Measurements from ENCODE around the gene KCNN3. TPM values are rescaled to one million over a fixed set of nuclear protein-coding genes. Genes with fewer than 3 reads are reported as not detected.
"Not testable (repeated sequence)": the region's sequence is repeated elsewhere in the genome, so short reads cannot be mapped to it uniquely, and the experiment has no call there.

KCNN3 gene
- under 1 TPM; 0.02 to 0.14 TPM for total RNA-seq

- intact Hi-C loops (cut with micrococcal nuclease): loop anchor here (5.0 kb wide), 1 partner anchor 108 kb away; no protein-coding TSS in a partner anchor
- Mint-ChIP-seq H3K27ac (no peak within 1 kb of the TSS), H3K9me3 (no peaks in the 10 kb centered on the region), H3K36me3 (no peaks in the 10 kb centered on the region), H3K4me3 (no peak within 1 kb of the TSS), H3K4me1 (ENCODE audit: low read depth) (peaks cover 36% of the 10 kb centered on the region), H3K27me3 (peaks cover 44% of the 10 kb centered on the region)
- DNase-seq: peak; percentile 82
- ChIA-PET CTCF (interaction anchor here (1.0 to 1.5 kb wide), 5 partner anchors 8 to 311 kb away, joined by 3 to 9 read pairs (median 4); no protein-coding TSS in a partner anchor), POLR2A (no interaction called here)
Measured at GRCh38 chr1:154870115-154870571, at the start of gene KCNN3. TSS of gene KCNN3 (minus strand) at chr1:154870281. CDS start at chr1:154869964, 317 bp downstream.

GRCh38 chr1:154913273-154913672 is 43.2 kb upstream of the KCNN3 start:
- DNase-seq: no peak
- Mint-ChIP-seq H3K27ac (no peak overlapping the region), H3K27me3 (no peaks in the 10 kb centered on the region), H3K36me3 (peaks cover 12% of the 10 kb centered on the region), H3K4me3 (no peak overlapping the region), H3K4me1 (ENCODE audit: low read depth) (peaks cover 2% of the 10 kb centered on the region), H3K9me3 (peaks cover 5% of the 10 kb centered on the region)
- intact Hi-C loops (cut with micrococcal nuclease): no loop called here
- ChIA-PET POLR2A (interaction anchor here (0.5 to 0.9 kb wide), 2 partner anchors 9 to 150 kb away, joined by 3 read pairs; no protein-coding TSS in a partner anchor), CTCF (no interaction called here)

GRCh38 chr1:154912755-154913154 is 42.7 kb upstream of the KCNN3 start:
- Mint-ChIP-seq H3K27me3 (no peaks in the 10 kb centered on the region), H3K4me3 (no peak overlapping the region), H3K9me3 (peaks cover 5% of the 10 kb centered on the region), H3K36me3 (peaks cover 12% of the 10 kb centered on the region), H3K27ac (no peak overlapping the region), H3K4me1 (ENCODE audit: low read depth) (peaks cover 2% of the 10 kb centered on the region)
- intact Hi-C loops (cut with micrococcal nuclease): no loop called here
- CTCF ChIA-PET: interaction anchor here (1.1 kb wide), 1 partner anchor 138 kb away, joined by 3 read pairs; the partner anchor contains the start of gene ADAM15
- DNase-seq: no peak
- POLR2A ChIA-PET: interaction anchor here (0.5 to 0.9 kb wide), 2 partner anchors 9 to 150 kb away, joined by 3 read pairs; no protein-coding TSS in a partner anchor

DNA sequence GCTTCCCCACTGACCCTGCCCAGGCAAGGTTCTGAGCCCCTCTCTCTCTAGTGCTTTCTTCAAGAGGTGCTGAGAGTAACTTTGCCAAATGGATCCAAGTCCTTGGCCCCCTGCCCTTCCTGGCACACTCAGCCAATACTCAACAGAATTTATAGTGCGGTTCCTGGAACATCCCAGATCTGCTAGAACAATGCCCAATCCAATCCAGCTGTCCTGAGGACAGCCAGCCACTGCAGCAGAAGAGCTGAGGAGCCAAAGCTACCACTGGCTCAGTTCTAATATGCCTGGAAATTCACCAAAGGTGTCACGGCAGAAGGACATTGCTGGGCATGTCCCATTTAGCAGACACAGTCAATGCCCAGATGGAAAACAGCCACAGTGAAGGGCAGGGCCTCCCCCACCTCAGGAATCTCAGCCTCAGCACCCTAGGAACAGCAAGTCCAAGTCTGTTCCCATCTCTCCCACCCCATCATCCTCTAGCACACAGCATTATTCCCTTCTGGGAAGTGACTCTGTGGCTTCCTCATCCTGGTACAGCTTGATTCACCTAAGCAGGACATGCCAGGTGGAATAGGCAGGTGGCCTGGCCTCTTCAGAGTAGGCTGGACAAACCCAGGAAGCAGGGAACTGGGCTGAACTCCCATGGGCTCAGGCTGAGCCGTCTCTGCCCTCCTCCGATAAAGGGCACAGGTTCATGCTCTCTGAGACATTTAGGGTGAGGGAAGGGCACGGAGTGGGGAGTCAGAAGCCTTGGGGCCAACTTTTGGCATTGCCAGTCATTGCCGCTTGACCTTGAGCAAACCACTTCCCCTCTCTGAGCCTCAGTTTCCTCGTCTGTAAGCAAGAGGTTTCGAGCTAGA is 41.8 kb upstream of the KCNN3 start:
- intact Hi-C loops (cut with micrococcal nuclease): no loop called here
- no peak for DNase-seq
- Mint-ChIP-seq H3K4me1 (ENCODE audit: low read depth) (peaks cover 2% of the 10 kb centered on the region), H3K9me3 (peaks cover 5% of the 10 kb centered on the region), H3K27me3 (no peaks in the 10 kb centered on the region), H3K4me3 (no peak overlapping the region), H3K36me3 (peaks cover 11% of the 10 kb centered on the region), H3K27ac (no peak overlapping the region)
- CTCF ChIA-PET: interaction anchor here (1.1 kb wide), 1 partner anchor 139 kb away, joined by 3 read pairs; the partner anchor contains the start of gene ADAM15
- POLR2A ChIA-PET: no interaction called here

DNA sequence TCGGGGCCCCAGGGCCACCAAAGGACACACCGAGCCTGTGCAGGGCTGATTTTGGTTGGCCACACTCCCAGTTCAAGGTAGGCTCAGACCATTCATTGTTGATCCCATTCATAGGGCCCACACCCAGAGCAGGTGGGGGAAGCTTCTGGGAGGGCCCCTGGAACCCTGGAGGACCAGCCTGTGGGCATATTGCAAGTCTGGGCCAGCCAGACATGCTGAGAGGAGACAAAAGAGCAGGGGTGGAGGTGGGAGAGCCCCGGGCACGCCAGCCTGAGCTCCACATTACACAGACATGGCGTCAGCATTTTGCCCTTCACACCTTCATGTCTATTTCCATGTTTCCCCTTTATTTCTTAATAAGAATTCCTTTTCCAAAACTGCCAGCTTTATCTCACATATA is 40.8 kb upstream of the KCNN3 start:
- no peak overlapping the region for H3K4me3 Mint-ChIP-seq
- H3K4me1 Mint-ChIP-seq (ENCODE audit: low read depth): peaks cover 2% of the 10 kb centered on the region
- no peaks in the 10 kb centered on the region for H3K27me3 Mint-ChIP-seq
- peaks cover 2% of the 10 kb centered on the region for H3K36me3 Mint-ChIP-seq
- ChIA-PET CTCF (interaction anchor here (0.5 to 1.1 kb wide), 3 partner anchors 25 to 33 kb away, joined by 3 to 4 read pairs (median 4); partner anchors contain the start of gene PMVK), POLR2A (no interaction called here)
- intact Hi-C loops (cut with micrococcal nuclease): no loop called here
- DNase-seq: no peak
- no peaks in the 10 kb centered on the region for H3K9me3 Mint-ChIP-seq
- H3K27ac Mint-ChIP-seq: no peak overlapping the region

DNA sequence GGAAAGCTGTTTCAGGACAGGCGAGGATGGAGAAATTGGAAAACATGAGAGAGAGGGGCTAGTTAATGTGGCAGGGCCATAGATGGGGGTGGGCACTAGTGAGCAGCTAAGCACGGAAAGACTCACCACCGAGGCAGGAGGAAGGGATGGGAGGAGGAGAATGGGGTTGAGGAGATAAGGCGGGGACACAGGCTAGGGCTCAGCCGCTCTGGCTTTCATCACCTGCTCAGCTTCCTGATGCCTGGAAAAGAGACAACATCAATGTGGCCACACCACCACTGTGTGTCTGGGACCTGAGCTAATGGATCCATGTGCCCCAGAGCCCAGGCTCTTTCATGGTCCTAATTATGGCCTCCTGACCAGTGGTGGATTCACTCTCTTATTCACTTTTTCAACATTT is 38.9 kb upstream of the KCNN3 start:
- no peak for DNase-seq
- H3K4me3 Mint-ChIP-seq: no peak overlapping the region
- ChIA-PET CTCF (no interaction called here), POLR2A (no interaction called here)
- no peaks in the 10 kb centered on the region for H3K4me1 Mint-ChIP-seq (ENCODE audit: low read depth)
- intact Hi-C loops (cut with micrococcal nuclease): no loop called here
- no peak overlapping the region for H3K27ac Mint-ChIP-seq
- H3K27me3 Mint-ChIP-seq: no peaks in the 10 kb centered on the region
- no peaks in the 10 kb centered on the region for H3K9me3 Mint-ChIP-seq
- no peaks in the 10 kb centered on the region for H3K36me3 Mint-ChIP-seq

DNA sequence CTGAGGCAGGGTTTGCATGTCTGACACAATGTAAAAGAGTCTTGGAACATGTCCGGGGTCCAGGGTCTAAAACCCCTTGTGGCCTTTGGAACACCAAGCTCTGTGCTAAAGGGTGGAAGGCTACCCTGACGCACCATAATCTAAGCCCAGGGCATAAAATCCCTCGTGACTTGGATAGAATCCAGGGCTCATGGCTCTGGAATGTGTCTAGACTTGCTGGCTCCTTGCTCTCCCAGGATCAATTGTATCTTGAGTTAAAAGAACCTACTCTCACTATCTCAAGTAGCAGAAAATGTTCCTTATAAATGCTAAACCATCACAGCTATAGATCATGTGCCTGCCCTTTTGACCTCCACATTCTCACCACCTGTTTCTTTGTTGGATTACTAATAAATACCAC is 38.0 kb upstream of the KCNN3 start:
- H3K36me3 Mint-ChIP-seq; DNase-seq; H3K4me3 Mint-ChIP-seq; H3K4me1 Mint-ChIP-seq (ENCODE audit: low read depth); H3K27ac Mint-ChIP-seq; CTCF ChIA-PET; H3K27me3 Mint-ChIP-seq; intact Hi-C loops (cut with micrococcal nuclease); POLR2A ChIA-PET; H3K9me3 Mint-ChIP-seq: not testable (repeated sequence)

- DNase-seq: no peak
- H3K27ac Mint-ChIP-seq: no peak overlapping the region
- no peaks in the 10 kb centered on the region for H3K4me1 Mint-ChIP-seq (ENCODE audit: low read depth)
- H3K27me3 Mint-ChIP-seq: no peaks in the 10 kb centered on the region
- intact Hi-C loops (cut with micrococcal nuclease): no loop called here
- CTCF ChIA-PET: interaction anchor here (0.9 to 1.0 kb wide), 4 partner anchors 15 to 179 kb away, joined by 3 to 4 read pairs (median 4); no protein-coding TSS in a partner anchor
- H3K36me3 Mint-ChIP-seq: no peaks in the 10 kb centered on the region
- POLR2A ChIA-PET: interaction anchor here (0.8 kb wide), 1 partner anchor 31 kb away, joined by 4 read pairs; no protein-coding TSS in a partner anchor
- no peak overlapping the region for H3K4me3 Mint-ChIP-seq
- H3K9me3 Mint-ChIP-seq: no peaks in the 10 kb centered on the region
Measured at GRCh38 chr1:154906621-154907081, 36.6 kb upstream of the KCNN3 start.

DNA sequence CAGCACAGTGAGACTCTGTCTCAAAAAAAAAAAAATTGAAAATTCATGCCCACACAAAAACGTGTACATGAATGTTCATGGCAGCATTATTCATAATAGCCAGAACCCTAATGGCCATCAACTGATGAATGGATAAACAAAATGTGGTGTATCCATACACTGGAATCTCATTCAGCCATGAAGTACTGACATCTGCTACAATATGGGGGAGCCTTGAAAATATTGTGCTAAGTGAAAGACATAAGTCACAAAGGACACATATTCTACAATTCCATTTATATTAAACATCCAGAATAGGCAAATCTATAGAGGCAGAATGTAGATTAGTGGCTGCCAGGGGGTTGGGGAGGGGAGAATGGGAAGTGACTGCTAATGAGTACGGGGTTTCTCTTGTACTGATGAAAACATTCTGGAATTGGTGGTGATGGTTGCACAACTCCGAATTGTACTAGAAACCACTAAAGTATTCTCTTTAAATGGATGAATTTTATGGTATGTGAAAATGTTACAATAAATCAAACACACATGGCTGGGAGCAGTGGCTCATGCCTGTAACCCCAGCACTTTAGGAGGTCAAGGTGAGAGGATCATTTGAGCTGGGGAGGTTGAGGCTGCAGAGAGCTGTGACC is 33.0 kb upstream of the KCNN3 start:
- Mint-ChIP-seq H3K9me3 (no peaks in the 10 kb centered on the region), H3K4me3 (no peak overlapping the region), H3K4me1 (ENCODE audit: low read depth) (no peaks in the 10 kb centered on the region), H3K27me3 (no peaks in the 10 kb centered on the region), H3K36me3 (no peaks in the 10 kb centered on the region), H3K27ac (no peak overlapping the region)
- POLR2A ChIA-PET: no interaction called here
- CTCF ChIA-PET: no interaction called here
- no peak for DNase-seq
- intact Hi-C loops (cut with micrococcal nuclease): no loop called here

DNA sequence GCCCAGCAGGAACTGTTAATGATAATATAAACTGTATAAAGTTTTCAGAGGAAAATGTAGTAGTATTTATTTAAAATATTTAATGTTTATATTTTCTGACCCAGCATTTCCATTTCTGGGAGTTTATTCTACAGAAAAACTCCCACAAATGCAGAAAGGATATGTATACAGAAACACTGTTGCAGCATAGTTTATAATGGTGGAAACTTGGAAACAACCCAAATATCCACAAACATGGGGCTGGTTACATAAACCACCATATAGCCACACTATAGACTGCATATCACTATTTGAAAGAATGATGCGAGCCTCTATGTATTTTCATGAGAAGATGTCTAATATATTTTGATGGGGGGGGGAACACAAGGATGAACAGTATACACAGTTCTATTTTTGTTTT is 31.5 kb upstream of the KCNN3 start:
- H3K4me1 Mint-ChIP-seq (ENCODE audit: low read depth): no peaks in the 10 kb centered on the region
- no peak overlapping the region for H3K27ac Mint-ChIP-seq
- H3K27me3 Mint-ChIP-seq: no peaks in the 10 kb centered on the region
- H3K36me3 Mint-ChIP-seq: no peaks in the 10 kb centered on the region
- ChIA-PET POLR2A (no interaction called here), CTCF (no interaction called here)
- no peaks in the 10 kb centered on the region for H3K9me3 Mint-ChIP-seq
- H3K4me3 Mint-ChIP-seq: no peak overlapping the region
- DNase-seq: no peak
- intact Hi-C loops (cut with micrococcal nuclease): no loop called here

DNA sequence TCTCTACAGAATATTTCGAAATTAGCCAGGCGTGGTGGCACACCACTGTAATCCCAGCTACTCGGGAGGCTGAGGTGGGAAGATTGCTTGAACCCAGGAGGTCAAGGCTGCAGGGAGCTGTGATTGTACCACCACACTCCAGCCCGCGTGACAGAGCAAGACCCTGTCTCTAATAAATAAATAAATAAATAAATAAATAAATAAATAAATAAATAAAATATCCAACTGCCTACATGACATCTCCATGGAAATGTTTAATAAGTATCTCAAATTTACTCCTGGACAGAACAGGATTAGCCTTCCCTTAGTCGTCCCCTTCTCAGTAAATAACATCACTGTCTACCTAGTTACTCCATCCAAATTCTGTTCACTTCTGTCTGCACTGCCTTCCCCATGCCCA is 29.0 kb upstream of the KCNN3 start:
- H3K27me3 Mint-ChIP-seq: no peaks in the 10 kb centered on the region
- no peak for DNase-seq
- no peak overlapping the region for H3K27ac Mint-ChIP-seq
- no peak overlapping the region for H3K4me3 Mint-ChIP-seq
- intact Hi-C loops (cut with micrococcal nuclease): no loop called here
- no peaks in the 10 kb centered on the region for H3K36me3 Mint-ChIP-seq
- H3K4me1 Mint-ChIP-seq (ENCODE audit: low read depth): no peaks in the 10 kb centered on the region
- H3K9me3 Mint-ChIP-seq: no peaks in the 10 kb centered on the region
- ChIA-PET POLR2A (no interaction called here), CTCF (no interaction called here)

GRCh38 chr1:154896771-154897286 is 26.7 kb upstream of the KCNN3 start:
- intact Hi-C loops (cut with micrococcal nuclease): no loop called here
- DNase-seq: no peak
- H3K9me3 Mint-ChIP-seq: no peaks in the 10 kb centered on the region
- no peaks in the 10 kb centered on the region for H3K4me1 Mint-ChIP-seq (ENCODE audit: low read depth)
- POLR2A ChIA-PET: no interaction called here
- no peaks in the 10 kb centered on the region for H3K36me3 Mint-ChIP-seq
- H3K4me3 Mint-ChIP-seq: no peak overlapping the region
- CTCF ChIA-PET: interaction anchor here (1.2 to 1.9 kb wide), 3 partner anchors 40 to 227 kb away, joined by 3 to 6 read pairs (median 5); partner anchors contain the start of gene PMVK
- no peaks in the 10 kb centered on the region for H3K27me3 Mint-ChIP-seq
- H3K27ac Mint-ChIP-seq: no peak overlapping the region

Data from activated CD4-positive, alpha-beta memory T cell treated with anti-CD3 and anti-CD28 coated beads for 36 hours (primary cell).